ENCODE measurements around the gene MKKS.

- TF ChIP-seq CTCF (optimal IDR thresholded peaks at IDR 0.05 in 1 of 3, IDR thresholded peaks at IDR 0.05 in 1 of 3, conservative IDR thresholded peaks at IDR 0.05 in 1 of 3; ENCODE audit: extremely low read depth in 1 of 3, insufficient read depth in 2 of 3, low read length in 3 of 3) (no peak), EZH2 (IDR thresholded peaks at IDR 0.05; ENCODE audit: low read length) (no peak)
Observed at GRCh38 chr20:10478205-10478604, 44.2 kb upstream of the MKKS start.
